HG02885 (cell line): Measurements from ENCODE around the gene PIGQ.

Experiments used
- ATAC-seq: cut with Tn5 transposase; IDR thresholded peaks from one replicate; pipeline ENCODE4 v1.9.1; 2021; ENCODE audit warnings: mild to moderate bottlenecking; ENCODE audit not compliant: unreplicated experiment, poor library complexity

PIGQ gene

DNA sequence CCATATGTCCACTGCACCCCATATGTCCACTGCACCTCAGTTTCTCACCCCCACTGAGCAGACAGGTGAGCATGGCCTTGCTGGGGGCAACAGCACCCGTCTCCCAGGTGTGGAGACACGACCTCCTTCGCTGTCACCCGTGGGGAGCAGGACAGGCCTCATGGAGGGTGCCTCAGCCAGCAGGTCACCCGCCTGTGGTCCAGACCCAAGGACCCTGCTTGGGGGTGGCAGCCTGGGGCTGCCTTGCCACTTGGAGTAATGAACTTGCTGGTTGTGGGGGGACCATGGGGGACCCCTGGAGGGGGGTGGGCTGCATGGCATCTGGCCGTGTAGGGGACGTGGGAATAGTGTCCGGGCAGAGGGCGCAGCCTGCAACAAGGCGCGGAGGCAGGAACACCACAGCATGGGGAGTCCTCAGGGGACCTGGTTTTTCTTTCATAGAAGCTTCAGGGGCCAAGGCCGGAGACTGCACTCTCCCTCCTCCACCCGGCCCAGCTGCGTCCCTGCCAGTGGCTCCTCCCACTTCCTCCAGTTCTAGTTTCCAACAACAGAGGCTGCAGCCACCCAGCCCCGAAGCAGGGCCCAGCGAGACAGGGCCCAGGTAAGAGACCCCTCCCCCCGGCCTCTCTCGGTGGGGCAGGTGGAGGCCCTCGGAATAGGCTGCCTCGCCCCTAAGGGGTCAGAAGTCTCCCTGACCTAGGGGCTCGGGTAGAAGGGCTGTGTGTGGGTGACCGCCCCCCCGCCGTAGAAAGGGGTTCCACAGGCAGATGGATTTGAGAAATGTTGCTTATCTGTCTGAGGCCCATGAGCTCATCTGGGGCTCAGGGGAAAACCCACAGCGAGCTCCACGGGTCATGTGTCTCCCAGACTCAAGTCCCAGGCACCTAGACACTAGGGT, 3.0 kb upstream of the PIGQ start, which contains the start of gene NHLRC4:
NHLRC4 (plus strand) TSS at position 531 of the 898 bp plus-strand sequence. CDS start 1,043 bp downstream, outside the sequence.
- ATAC-seq = peak; percentile 47

DNA sequence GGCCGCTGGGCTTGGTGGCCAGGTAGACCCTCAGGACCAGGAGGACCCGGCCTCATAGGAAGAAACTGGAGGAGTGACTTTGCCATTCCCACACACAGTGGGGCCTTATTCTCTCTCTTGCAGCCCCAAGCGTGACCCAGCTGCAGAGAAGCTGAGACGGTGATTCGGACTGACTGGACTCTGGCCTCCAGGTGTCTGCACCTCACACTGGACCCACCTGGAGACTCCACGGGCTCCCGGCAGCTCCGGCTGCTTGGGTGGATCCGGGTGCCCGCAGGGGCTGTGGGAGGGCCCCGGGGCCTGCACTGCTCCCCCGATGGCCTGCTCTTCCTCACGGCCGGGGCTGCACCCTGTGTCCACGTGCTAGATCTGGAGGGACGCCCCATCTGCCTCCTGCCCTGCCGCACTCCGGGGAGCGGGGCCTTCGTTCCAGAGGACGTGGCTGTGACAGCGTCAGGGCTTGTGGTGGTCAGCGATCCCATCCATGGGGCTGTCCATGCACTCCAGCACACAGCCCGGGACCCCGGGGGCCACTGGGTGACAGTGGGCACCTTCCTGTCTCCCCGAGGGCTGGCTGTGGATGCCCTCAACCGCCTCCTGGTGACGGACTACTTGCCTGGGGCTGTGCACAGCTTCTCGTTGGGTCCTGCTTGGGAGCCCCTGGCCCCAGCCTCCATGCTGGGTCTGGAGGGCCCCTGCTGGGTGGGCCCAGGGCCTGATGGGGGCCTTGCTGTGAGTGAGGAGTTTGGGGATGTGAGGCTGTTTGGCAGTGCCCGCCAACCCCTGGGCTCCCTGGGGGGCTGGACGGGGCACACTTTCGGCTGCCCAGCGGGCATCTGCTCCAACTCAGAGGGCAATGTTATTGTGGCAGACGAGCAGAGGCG, 2.2 kb upstream of the PIGQ start:
- no peak for ATAC-seq

GRCh38 chr16:568401-569258, 1.1 kb upstream of the PIGQ start:
- ATAC-seq = no peak

- no peak for ATAC-seq
Measured at GRCh38 chr16:572865-573650, 3.3 kb downstream of the PIGQ start.

DNA sequence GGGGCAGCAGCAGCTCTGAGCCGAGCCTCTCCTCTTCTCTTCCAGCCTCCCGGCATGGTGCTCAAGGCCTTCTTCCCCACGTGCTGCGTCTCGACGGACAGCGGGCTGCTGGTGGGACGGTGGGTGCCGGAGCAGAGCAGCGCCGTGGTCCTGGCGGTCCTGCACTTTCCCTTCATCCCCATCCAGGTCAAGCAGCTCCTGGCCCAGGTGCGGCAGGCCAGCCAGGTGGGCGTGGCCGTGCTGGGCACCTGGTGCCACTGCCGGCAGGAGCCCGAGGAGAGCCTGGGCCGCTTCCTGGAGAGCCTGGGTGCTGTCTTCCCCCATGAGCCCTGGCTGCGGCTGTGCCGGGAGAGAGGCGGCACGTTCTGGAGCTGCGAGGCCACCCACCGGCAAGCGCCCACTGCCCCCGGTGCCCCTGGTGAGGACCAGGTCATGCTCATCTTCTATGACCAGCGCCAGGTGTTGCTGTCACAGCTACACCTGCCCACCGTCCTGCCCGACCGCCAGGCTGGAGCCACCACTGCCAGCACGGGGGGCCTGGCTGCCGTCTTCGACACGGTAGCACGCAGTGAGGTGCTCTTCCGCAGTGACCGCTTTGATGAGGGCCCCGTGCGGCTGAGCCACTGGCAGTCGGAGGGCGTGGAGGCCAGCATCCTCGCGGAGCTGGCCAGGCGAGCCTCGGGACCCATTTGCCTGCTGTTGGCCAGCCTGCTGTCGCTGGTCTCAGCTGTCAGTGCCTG, 4.4 kb downstream of the PIGQ start:
- ATAC-seq = no peak

GRCh38 chr16:575354-576196, 5.8 kb downstream of the PIGQ start:
- no peak for ATAC-seq

DNA sequence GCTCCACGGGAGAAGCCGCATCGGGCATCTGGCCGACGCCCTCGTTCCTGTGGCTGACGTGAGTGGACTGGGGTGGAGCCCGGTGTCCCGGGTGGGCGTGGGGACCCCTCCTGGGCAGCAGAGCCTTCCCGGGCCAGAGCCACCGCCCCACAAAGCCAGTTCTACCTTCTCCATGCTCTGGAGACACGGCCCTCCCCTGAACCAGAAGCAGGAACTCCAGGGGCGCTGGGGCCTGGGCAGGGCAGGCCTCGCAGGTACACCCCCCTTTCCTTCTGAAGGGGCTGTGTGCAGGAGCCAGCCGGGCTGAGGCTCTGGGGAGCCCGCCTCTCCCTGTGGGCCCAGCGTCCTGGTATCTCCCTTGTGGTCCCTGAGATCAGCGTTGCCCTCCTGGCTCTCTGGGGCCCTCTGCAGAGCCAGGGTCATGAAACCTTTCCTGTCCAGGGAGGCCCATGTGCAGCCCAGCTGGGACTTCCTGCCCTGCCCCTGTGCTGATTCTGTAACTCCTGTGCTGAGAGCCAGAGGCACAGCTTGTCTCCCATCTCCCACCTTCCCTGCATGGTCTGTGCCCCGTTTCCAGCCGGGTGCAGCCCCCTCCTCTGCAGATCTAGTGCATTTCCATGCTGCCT, 6.5 kb downstream of the PIGQ start:
- ATAC-seq = no peak

- ATAC-seq = no peak
Measured at GRCh38 chr16:576823-577201, 7.0 kb downstream of the PIGQ start.

DNA sequence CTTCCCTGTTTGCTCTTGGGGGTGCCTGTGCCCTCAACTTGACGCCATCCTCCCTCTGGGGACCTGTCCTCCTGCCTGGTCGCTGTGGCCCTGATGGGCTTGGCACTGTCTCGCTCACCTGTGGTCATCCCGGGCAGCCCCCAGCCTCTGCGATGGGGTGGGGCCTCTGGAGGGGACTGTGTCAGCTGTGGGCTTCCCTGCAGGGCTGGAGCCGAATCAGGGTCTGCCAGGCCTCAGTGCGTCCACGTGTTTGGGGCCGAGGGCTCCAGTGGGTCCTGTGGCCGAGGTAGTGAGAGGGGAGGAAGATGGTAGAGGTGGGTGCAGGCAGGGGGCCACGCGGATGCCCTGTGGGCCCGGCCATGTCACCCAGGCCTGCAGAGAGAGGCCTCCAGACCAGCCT, 8.0 kb downstream of the PIGQ start:
- ATAC-seq = no peak

DNA sequence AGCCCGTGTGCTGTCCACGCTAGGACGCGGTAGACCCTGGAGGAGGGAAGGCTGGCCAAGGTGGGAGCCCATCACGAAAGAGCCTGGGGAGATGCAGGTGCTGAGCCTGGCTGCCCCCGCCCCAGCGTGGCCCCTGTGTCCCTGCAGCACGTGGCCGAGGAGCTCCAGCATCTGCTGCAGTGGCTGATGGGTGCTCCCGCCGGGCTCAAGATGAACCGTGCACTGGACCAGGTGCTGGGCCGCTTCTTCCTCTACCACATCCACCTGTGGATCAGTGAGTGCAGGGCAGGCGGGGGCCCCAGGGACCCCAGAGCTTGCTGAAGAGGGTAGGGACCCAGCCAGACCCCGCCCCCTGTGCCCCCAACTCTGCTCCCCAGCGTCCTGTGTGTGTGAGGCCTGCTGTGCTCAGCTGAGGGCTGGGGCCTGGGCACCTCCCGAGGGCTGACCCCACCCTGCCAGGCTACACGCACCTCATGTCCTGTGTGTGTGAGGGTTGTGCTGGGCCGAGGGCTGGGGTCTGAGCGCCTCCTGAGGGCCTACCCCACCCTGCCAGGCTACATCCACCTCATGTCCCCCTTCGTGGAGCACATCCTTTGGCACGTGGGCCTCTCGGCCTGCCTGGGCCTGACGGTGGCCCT, 8.6 kb downstream of the PIGQ start:
- no peak for ATAC-seq

GRCh38 chr16:578870-579405, 9.2 kb downstream of the PIGQ start:
- peak; percentile 54 for ATAC-seq

DNA sequence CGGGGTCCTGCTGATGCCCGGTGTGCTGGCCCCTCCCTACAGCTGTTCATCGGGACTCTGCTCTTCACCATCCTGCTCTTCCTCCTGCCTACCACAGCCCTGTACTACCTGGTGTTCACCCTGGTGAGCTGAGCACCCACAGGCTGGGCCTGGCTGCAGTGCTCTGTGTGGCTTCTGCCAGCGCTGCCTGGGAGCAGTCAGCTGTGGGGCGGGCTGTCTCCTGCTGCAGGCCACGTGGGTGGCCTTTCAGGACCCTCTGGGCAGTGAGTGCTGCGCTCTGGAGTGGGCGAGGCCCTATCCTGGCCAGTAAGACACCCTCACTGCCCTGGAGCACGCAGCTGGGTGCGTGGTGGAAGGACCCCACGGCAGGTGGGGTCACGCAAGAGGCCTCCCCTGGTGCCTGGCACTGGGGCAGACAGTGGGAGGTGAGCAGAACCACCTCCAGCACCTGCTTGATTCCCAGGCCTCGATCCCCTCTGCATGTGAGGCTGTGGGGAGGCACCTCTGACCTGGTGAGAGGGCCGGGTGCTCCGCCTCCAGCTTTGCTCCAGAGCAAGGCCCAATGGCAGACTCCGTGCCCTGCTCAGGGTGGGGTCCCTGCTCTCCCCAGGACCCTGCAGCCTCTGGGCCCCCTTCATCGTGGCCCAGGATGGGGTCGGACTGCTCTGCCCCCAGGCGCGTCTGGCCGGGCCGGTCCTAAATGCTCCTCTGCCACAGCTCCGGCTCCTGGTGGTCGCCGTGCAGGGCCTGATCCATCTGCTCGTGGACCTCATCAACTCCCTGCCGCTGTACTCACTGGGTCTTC, 10.6 kb downstream of the PIGQ start:
- ATAC-seq = no peak

- no peak for ATAC-seq
Measured at GRCh38 chr16:580946-581498, 11.3 kb downstream of the PIGQ start.

DNA sequence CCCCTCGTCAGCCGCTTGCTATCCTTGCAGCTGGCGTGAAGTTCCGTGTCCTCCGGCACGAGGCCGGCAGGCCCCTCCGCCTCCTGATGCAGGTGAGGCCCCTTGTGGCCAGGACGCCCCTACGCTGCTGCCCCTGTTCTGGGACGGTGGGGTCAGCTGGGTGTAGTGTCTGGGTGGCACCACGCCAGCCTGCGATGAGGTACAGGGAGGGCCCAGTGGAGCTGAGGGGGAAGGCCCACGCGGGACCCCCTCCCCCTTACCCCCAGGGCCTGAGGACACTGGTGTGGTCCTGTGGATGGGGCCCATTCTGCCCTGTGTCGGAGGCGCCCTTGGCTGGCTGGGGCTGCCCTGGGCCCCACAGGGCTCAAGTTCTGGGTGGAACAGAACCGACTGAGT, 12.4 kb downstream of the PIGQ start:
- no peak for ATAC-seq

- ATAC-seq = no peak
Measured at GRCh38 chr16:582614-583331, 13.0 kb downstream of the PIGQ start.
